IMR-90 (cell line): ENCODE data around the gene KCTD16. TPM values are rescaled to one million over a fixed set of nuclear protein-coding genes. Genes with fewer than 3 reads are reported as not detected.

Experiments used
- ATAC-seq: fragments of 200-7000 bp; cut with Tn5 transposase; 2 replicates; pipeline ENCODE4 v1.9.1; 2020; ENCODE audit warnings: low read depth, mild to moderate bottlenecking, moderate library complexity
- BruUV-seq: library from RNA; stranded (reverse); fragments of 400-500 nt; replicated peaks from 2 replicates; lab custom pipeline; 2021; lab: Mats Ljungman, UMichigan
- CTCF ChIA-PET: fragments of 300-600 bp; formaldehyde crosslinking; extraction: SDS; loops from one replicate; lab custom pipeline; 2021; ENCODE audit warnings: antibody characterized with exemption; lab: Yijun Ruan, JAX
- POLR2A ChIA-PET: fragments of 300-600 bp; sonication (Branson Sonifier 250); formaldehyde crosslinking; loops from one replicate; lab custom pipeline; 2022; ENCODE audit warnings: antibody characterized with exemption; ENCODE audit not compliant: unreplicated experiment; lab: Charles Lee
- DNase-seq: peaks from one replicate; pipeline ENCODE4 v3.0.0; 2013
- H2AFZ ChIP-seq: replicated peaks from 2 replicates; pipeline ENCODE3; 2013; ENCODE audit warnings: low read length, mild to moderate bottlenecking; ENCODE audit not compliant: poor library complexity
- H2AK5ac ChIP-seq: 2 replicates; pipeline ENCODE4 v1.6.1; 2013; ENCODE audit warnings: low read depth, low read length, inconsistent platforms
- H2AK9ac ChIP-seq: replicated peaks from 2 replicates; pipeline ENCODE3; 2013; ENCODE audit warnings: mild to moderate bottlenecking, low read depth, low read length, moderate library complexity; ENCODE audit not compliant: poor library complexity
- H2BK120ac ChIP-seq: 2 replicates; pipeline ENCODE4 v1.6.1; 2013; ENCODE audit warnings: low read depth, low read length, inconsistent platforms
- H2BK15ac ChIP-seq: 3 replicates; pipeline ENCODE4 v1.6.1; 2013; ENCODE audit warnings: low read depth, low read length, inconsistent platforms
- H2BK20ac ChIP-seq: 2 replicates; pipeline ENCODE4 v1.6.1; 2013; ENCODE audit warnings: low read depth, mild to moderate bottlenecking, inconsistent platforms, low read length, moderate library complexity
- H2BK5ac ChIP-seq: 2 replicates; pipeline ENCODE4 v1.6.1; 2013; ENCODE audit warnings: mild to moderate bottlenecking, low read depth, low read length, inconsistent platforms; ENCODE audit not compliant: poor library complexity, severe bottlenecking
- H3K14ac ChIP-seq: replicated peaks from 2 replicates; pipeline ENCODE4 v1.6.1; 2013; ENCODE audit warnings: low read depth, low read length, inconsistent platforms
- H3K18ac ChIP-seq: 2 replicates; pipeline ENCODE4 v1.6.1; 2013; ENCODE audit warnings: low read depth, low read length, control low read depth
- H3K23ac ChIP-seq: 2 replicates; pipeline ENCODE4 v1.6.1; 2013; ENCODE audit warnings: low read depth, low read length, inconsistent platforms
- H3K27ac ChIP-seq: 2 replicates; pipeline ENCODE4 v1.5.1; 2013; ENCODE audit warnings: mild to moderate bottlenecking, control low read depth, low read length; ENCODE audit not compliant: insufficient read depth
- H3K27me3 ChIP-seq: 2 replicates; pipeline ENCODE4 v1.6.1; 2013; ENCODE audit warnings: low read length; ENCODE audit not compliant: control insufficient read depth, insufficient read depth
- H3K36me3 ChIP-seq: 2 replicates; pipeline ENCODE4 v1.6.1; 2013; ENCODE audit warnings: low read length, mixed read lengths; ENCODE audit not compliant: control insufficient read depth, insufficient read depth
- H3K4ac ChIP-seq: 2 replicates; pipeline ENCODE4 v1.6.1; 2013; ENCODE audit warnings: low read depth, low read length, inconsistent platforms
- H3K4me1 ChIP-seq: 2 replicates; pipeline ENCODE4 v1.6.1; 2013; ENCODE audit warnings: low read length, mixed read lengths; ENCODE audit not compliant: control insufficient read depth, insufficient read depth
- H3K4me2 ChIP-seq: 2 replicates; pipeline ENCODE4 v1.6.1; 2013; ENCODE audit warnings: low read depth, mild to moderate bottlenecking, control low read depth, low read length, moderate library complexity
- H3K4me3 ChIP-seq: 2 replicates; pipeline ENCODE4 v1.5.1; 2013; ENCODE audit warnings: low read depth, mild to moderate bottlenecking, control low read depth, low read length, moderate library complexity; ENCODE audit not compliant: insufficient read depth
- H3K56ac ChIP-seq: 2 replicates; pipeline ENCODE4 v1.6.1; 2013; ENCODE audit warnings: low read length, inconsistent platforms; ENCODE audit not compliant: insufficient read depth; ENCODE audit errors: extremely low read depth
- H3K79me1 ChIP-seq, 2 experiments: 2 replicates each; pipeline ENCODE4 v1.6.1; 2013; ENCODE audit warnings: low read length in 2 of 2, inconsistent platforms in 1 of 2, low read depth in 1 of 2
- H3K9ac ChIP-seq: 2 replicates; pipeline ENCODE4 v1.6.1; 2013; ENCODE audit warnings: low read depth, low read length, control low read depth
- H3K9me1 ChIP-seq: 2 replicates; pipeline ENCODE4 v1.6.1; 2013; ENCODE audit warnings: low read length, inconsistent platforms; ENCODE audit not compliant: insufficient read depth
- H3K9me3 ChIP-seq: 2 replicates; pipeline ENCODE4 v1.6.1; 2013; ENCODE audit warnings: low read length; ENCODE audit not compliant: control insufficient read depth, insufficient read depth
- H4K20me1 ChIP-seq: 2 replicates; pipeline ENCODE4 v1.6.1; 2013; ENCODE audit warnings: low read length, inconsistent platforms; ENCODE audit not compliant: insufficient read depth
- H4K5ac ChIP-seq: 2 replicates; pipeline ENCODE4 v1.6.1; 2013; ENCODE audit warnings: mild to moderate bottlenecking, low read depth, low read length, control low read depth
- H4K8ac ChIP-seq, 2 experiments: 2 replicates each; pipeline ENCODE4 v1.6.1; 2013; ENCODE audit warnings: low read depth in 2 of 2, low read length in 2 of 2, control low read depth in 1 of 2, inconsistent platforms in 1 of 2
- H4K91ac ChIP-seq: 2 replicates; pipeline ENCODE4 v1.6.1; 2013; ENCODE audit warnings: low read depth, low read length, inconsistent platforms; ENCODE audit not compliant: insufficient read depth
- BHLHE40 ChIP-seq: fragments of 150-350 bp; IDR thresholded peaks from 2 replicates; pipeline ENCODE4 v1.6.1; 2016; ENCODE audit warnings: mild to moderate bottlenecking, low read depth, low read length
- CEBPB ChIP-seq: IDR thresholded peaks from 2 replicates; pipeline ENCODE4 v1.6.1; 2012; ENCODE audit warnings: low read depth, low read length, improper control_type of control experiment
- CHD1 ChIP-seq: IDR thresholded peaks from 2 replicates; pipeline ENCODE4 v1.6.1; 2012; ENCODE audit warnings: low read depth, low read length, improper control_type of control experiment
- CTCF ChIP-seq: conservative IDR thresholded peaks from 2 replicates; pipeline ENCODE4 v1.5.1; 2012; ENCODE audit warnings: mild to moderate bottlenecking, low read depth, low read length, improper control_type of control experiment
- ELK1 ChIP-seq: fragments of 150-350 bp; IDR thresholded peaks from 2 replicates; pipeline ENCODE4 v1.6.1; 2016; ENCODE audit warnings: low read depth, mild to moderate bottlenecking, low read length, moderate library complexity, borderline replicate concordance
- FOS ChIP-seq: fragments of 150-350 bp; IDR thresholded peaks from 2 replicates; pipeline ENCODE4 v1.6.1; 2016; ENCODE audit warnings: low read depth, low read length
- MAFK ChIP-seq: IDR thresholded peaks from 2 replicates; pipeline ENCODE4 v1.6.1; 2012; ENCODE audit warnings: low read depth, low read length, improper control_type of control experiment
- MAZ ChIP-seq: IDR thresholded peaks from 2 replicates; pipeline ENCODE4 v1.6.1; 2012; ENCODE audit warnings: low read depth, mild to moderate bottlenecking, low read length, improper control_type of control experiment, moderate library complexity, borderline replicate concordance
- MXI1 ChIP-seq: IDR thresholded peaks from 2 replicates; pipeline ENCODE4 v1.6.1; 2012; ENCODE audit warnings: low read depth, mild to moderate bottlenecking, low read length, moderate library complexity, borderline replicate concordance
- NFE2L2 ChIP-seq: fragments of 150-350 bp; IDR thresholded peaks from 2 replicates; pipeline ENCODE4 v1.6.1; 2016; ENCODE audit warnings: low read depth, mild to moderate bottlenecking, low read length
- POLR2A ChIP-seq: IDR thresholded peaks from 2 replicates; pipeline ENCODE4 v1.6.1; 2012; ENCODE audit warnings: mild to moderate bottlenecking, low read depth, low read length
- RAD21 ChIP-seq: IDR thresholded peaks from 2 replicates; pipeline ENCODE4 v1.6.1; 2012; ENCODE audit warnings: low read length, improper control_type of control experiment
- RCOR1 ChIP-seq: IDR thresholded peaks from 2 replicates; pipeline ENCODE4 v1.6.1; 2012; ENCODE audit warnings: mild to moderate bottlenecking, low read length, improper control_type of control experiment; ENCODE audit not compliant: insufficient replicate concordance
- RFX5 ChIP-seq: IDR thresholded peaks from 2 replicates; pipeline ENCODE4 v1.8.0; 2012; ENCODE audit warnings: low read depth, mild to moderate bottlenecking, low read length, moderate library complexity
- SMC3 ChIP-seq: fragments of 150-350 bp; IDR thresholded peaks from 2 replicates; pipeline ENCODE4 v1.6.1; 2016; ENCODE audit warnings: low read depth, mild to moderate bottlenecking, antibody characterized with exemption, low read length, moderate library complexity
- USF2 ChIP-seq: fragments of 150-350 bp; IDR thresholded peaks from 2 replicates; pipeline ENCODE4 v1.6.1; 2017; ENCODE audit warnings: mild to moderate bottlenecking, antibody characterized with exemption, low read length, low read depth
- whole genome bisulfite sequencing, 2 experiments: methylation state at CpG; one replicate each; pipeline versions ENCODE4 v1.1.5 to v1.1.7; 2013; ENCODE audit warnings: missing lambda C conversion rate in 2 of 2; ENCODE audit not compliant: insufficient read length in 1 of 2; ENCODE audit errors: extremely low coverage in 2 of 2; 5-methylcytosine and 5-hydroxymethylcytosine counted together
- dilution Hi-C: fragments of 300-500 bp; cut with HindIII; formaldehyde crosslinking; loops from one replicate; pipeline ENCODE4 v1.14.3; 2018; ENCODE audit warnings: low sequenced_read_pairs; ENCODE audit not compliant: unreplicated experiment
- in situ Hi-C: fragments of 300-500 bp; cut with MboI; formaldehyde crosslinking; loops from 3 replicates; pipeline ENCODE4 v1.14.3; 2019; ENCODE audit warnings: low sequenced_read_pairs, inconsistent platforms, mixed read lengths
- intact Hi-C: fragments of 100-400 bp; cut with micrococcal nuclease; formaldehyde crosslinking; loops from 2 replicates; pipeline ENCODE4 v1.10.0; 2022
- polyA plus RNA-seq, 3 experiments: library from polyadenylated mRNA; depleted of rRNA; stranded (reverse); fragments of >200 nt; gene quantifications; 2 replicates each; pipeline ENCODE4 v1.2.3, GENCODE V29; 2012; ENCODE audit warnings: low replicate concordance in 1 of 3
- total RNA-seq: library from RNA; depleted of rRNA; stranded (reverse); fragments of >200 nt; gene quantifications from 2 replicates; pipeline ENCODE4 v1.2.3, GENCODE V29; 2012

The KCTD16 gene
- total and polyA plus RNA-seq, 2 of the 4 experiments (the other 2 are of a cell fraction), result 0.43 to 1.1 TPM

- CTCF ChIA-PET, result no interaction called here
- TF ChIP-seq MAFK (no peak), USF2 (no peak), NFE2L2 (no peak), MXI1 (no peak), BHLHE40 (no peak), RFX5 (no peak), RCOR1 (no peak), CEBPB (no peak), ELK1 (no peak), CTCF (no peak), MAZ (no peak), SMC3 (no peak), CHD1 (no peak), POLR2A (no peak), FOS (no peak), RAD21 (no peak)
Observed at GRCh38 chr5:144433893-144434292, 263.2 kb downstream of the KCTD16 start.

More at GRCh38 chr5:144433893-144434292, 263.2 kb downstream of the KCTD16 start:
- no peak overlapping the region for H2AFZ ChIP-seq
- POLR2A ChIA-PET, result no interaction called here
- intact Hi-C loops, result no loop called here
- H3K4ac ChIP-seq, result no peak overlapping the region
- no peak overlapping the region for H4K91ac ChIP-seq
- H3K4me3 ChIP-seq, result no peak overlapping the region
- ATAC-seq, result no peak
- H3K27ac ChIP-seq, result no peak overlapping the region
- no peak overlapping the region for H3K9ac ChIP-seq
- no peaks in the 10 kb centered on the region for H4K20me1 ChIP-seq
- H2BK15ac ChIP-seq, result no peak overlapping the region
- H3K79me1 ChIP-seq, result no peaks in the 10 kb centered on the region
- no peaks in the 10 kb centered on the region for H3K36me3 ChIP-seq
- in situ Hi-C loops, result no loop called here
- no CpG with 5 or more reads among the region's 3 CpGs for WGBS, 2 experiments
- H4K5ac ChIP-seq, result no peak overlapping the region
- BruUV-seq, result no TSS peak
- H3K14ac ChIP-seq, result no peak overlapping the region
- dilution Hi-C loops, result no loop called here
- no peak overlapping the region for H2BK5ac ChIP-seq
- no peaks in the 10 kb centered on the region for H3K27me3 ChIP-seq
- no peak overlapping the region for H2BK20ac ChIP-seq
- H2BK120ac ChIP-seq, result no peak overlapping the region
- H3K18ac ChIP-seq, result no peak overlapping the region
- H3K4me1 ChIP-seq, result no peaks in the 10 kb centered on the region
- no peak overlapping the region for H4K8ac ChIP-seq
- H3K23ac ChIP-seq, result no peak overlapping the region
- DNase-seq, result no peak
- no peak overlapping the region for H3K56ac ChIP-seq
- no peak overlapping the region for H2AK9ac ChIP-seq
- no peaks in the 10 kb centered on the region for H3K9me1 ChIP-seq
- H3K9me3 ChIP-seq, result no peaks in the 10 kb centered on the region
- no peak overlapping the region for H3K4me2 ChIP-seq
- H2AK5ac ChIP-seq, result no peak overlapping the region
